ENCODE measurements around the gene C5orf52. TPM values are rescaled to one million over a fixed set of nuclear protein-coding genes. Genes with fewer than 3 reads are reported as not detected.

The C5orf52 gene
- total and polyA plus RNA-seq, 2 experiments from 2014 or later: not detected

- Histone ChIP-seq H3K27ac (ENCODE audit: low read depth) (no peak overlapping the region), H3K4me1 (ENCODE audit: insufficient read depth) (no peaks in the 10 kb centered on the region), H3K27me3 (ENCODE audit: insufficient read depth) (peaks cover 23% of the 10 kb centered on the region), H3K36me3 (ENCODE audit: insufficient read depth) (no peaks in the 10 kb centered on the region; the same call in 1 of the 2 replicates), H3K4me2 (no peak overlapping the region), H3F3A (replicated peaks; ENCODE audit: low read depth) (0 out of 2 replicates have a peak, but pooled peaks cover 6% of the 10 kb centered on the region), H3K9me2 (ENCODE audit: insufficient read depth) (0 out of 2 replicates have a peak, but pooled peaks cover 4% of the 10 kb centered on the region), H4K20me1 (replicated peaks; ENCODE audit: insufficient read depth) (no peaks in the 10 kb centered on the region), H3K4me3 (no peak overlapping the region), H3K79me2 (replicated peaks; ENCODE audit: insufficient read depth) (no peaks in the 10 kb centered on the region), H2AFZ (no peak overlapping the region)
- TF ChIP-seq ZNF331 (CRISPR knock-in tag; IDR thresholded peaks at IDR 0.05; ENCODE audit: low read depth) (no peak), EZH2phosphoT487 (IDR thresholded peaks at IDR 0.05; ENCODE audit: unreplicated experiment) (no peak), ZNF114 (CRISPR knock-in tag; IDR thresholded peaks at IDR 0.05) (no peak), STAT1 (IDR thresholded peaks at IDR 0.05; ENCODE audit: unreplicated experiment) (no peak), EZH2 (IDR thresholded peaks at IDR 0.05; ENCODE audit: low read depth, unreplicated experiment) (no peak), ZNF462 (CRISPR knock-in tag; IDR thresholded peaks at IDR 0.05) (no peak), CTCF (conservative IDR thresholded peaks at IDR 0.05; ENCODE audit: low read depth in 2 of 2) (no peak), ETS1 (IDR thresholded peaks at IDR 0.05) (no peak), REST (IDR thresholded peaks at IDR 0.05; ENCODE audit: unreplicated experiment) (no peak), POLR2AphosphoS5 (IDR thresholded peaks at IDR 0.05; ENCODE audit: low read depth) (no peak), CREB1 (CRISPR knock-in tag; IDR thresholded peaks at IDR 0.05; ENCODE audit: low read depth) (no peak), NANOG (IDR thresholded peaks at IDR 0.05; ENCODE audit: borderline replicate concordance) (no peak), JUNB (IDR thresholded peaks at IDR 0.05; ENCODE audit: unreplicated experiment) (no peak)
- DNase-seq (ENCODE audit: low spot score) (no peak), ATAC-seq (no peak)
- H3K4me1 Mint-ChIP-seq: no peaks in the 10 kb centered on the region; the same call in 2 of the 3 replicates
- H3K4me3 Mint-ChIP-seq: no peak overlapping the region
- H3K9me3 Mint-ChIP-seq: peaks cover 14% of the 10 kb centered on the region
- peaks cover 12% of the 10 kb centered on the region for H3K36me3 Mint-ChIP-seq (ENCODE audit: low read depth)
- peaks cover 15% of the 10 kb centered on the region for H3K27me3 Mint-ChIP-seq (ENCODE audit: insufficient read depth, low read depth, poor library complexity)
- H3K27ac Mint-ChIP-seq: no peak overlapping the region
Observed at GRCh38 chr5:157648275-157648990, 22.9 kb upstream of the C5orf52 start.

All from GM23338 (cell line).